Measurements from ENCODE around the gene IL10RB.

DNA sequence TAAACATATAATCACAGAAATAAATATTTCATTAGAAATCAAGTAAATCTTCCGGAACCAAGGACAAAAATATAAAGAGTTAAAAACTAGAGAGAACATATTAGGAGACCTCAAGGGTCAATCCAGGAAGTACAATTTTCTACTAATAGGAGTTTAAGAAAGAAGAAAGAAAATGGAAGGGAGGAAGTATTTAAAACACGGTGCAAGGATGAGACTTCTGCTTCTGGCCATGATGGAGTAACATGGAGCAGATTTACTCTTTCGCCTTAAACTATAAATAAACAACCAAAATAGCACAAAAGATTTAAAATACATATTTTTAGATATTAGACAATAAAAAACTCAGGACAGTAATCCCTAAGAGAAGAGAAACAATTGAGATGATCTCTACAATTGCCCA lies 46.0 kb downstream of the IL10RB start:
- TF ChIP-seq, protein P1, sequence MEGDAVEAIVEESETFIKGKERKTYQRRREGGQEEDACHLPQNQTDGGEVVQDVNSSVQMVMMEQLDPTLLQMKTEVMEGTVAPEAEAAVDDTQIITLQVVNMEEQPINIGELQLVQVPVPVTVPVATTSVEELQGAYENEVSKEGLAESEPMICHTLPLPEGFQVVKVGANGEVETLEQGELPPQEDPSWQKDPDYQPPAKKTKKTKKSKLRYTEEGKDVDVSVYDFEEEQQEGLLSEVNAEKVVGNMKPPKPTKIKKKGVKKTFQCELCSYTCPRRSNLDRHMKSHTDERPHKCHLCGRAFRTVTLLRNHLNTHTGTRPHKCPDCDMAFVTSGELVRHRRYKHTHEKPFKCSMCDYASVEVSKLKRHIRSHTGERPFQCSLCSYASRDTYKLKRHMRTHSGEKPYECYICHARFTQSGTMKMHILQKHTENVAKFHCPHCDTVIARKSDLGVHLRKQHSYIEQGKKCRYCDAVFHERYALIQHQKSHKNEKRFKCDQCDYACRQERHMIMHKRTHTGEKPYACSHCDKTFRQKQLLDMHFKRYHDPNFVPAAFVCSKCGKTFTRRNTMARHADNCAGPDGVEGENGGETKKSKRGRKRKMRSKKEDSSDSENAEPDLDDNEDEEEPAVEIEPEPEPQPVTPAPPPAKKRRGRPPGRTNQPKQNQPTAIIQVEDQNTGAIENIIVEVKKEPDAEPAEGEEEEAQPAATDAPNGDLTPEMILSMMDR (IDR thresholded peaks at IDR 0.05), result no peak
- TF ChIP-seq POLR2A (IDR thresholded peaks at IDR 0.05), result no peak
